ENCODE measurements around the gene CRB1. TPM values are rescaled to one million over a fixed set of nuclear protein-coding genes. Genes with fewer than 3 reads are reported as not detected.
"Not testable (repeated sequence)": the region's sequence is repeated elsewhere in the genome, so short reads cannot be mapped to it uniquely, and the experiment has no call there.

The CRB1 gene
- total RNA-seq, 2 experiments from 2014 or later, result 0.08 TPM; not detected in 1

DNA sequence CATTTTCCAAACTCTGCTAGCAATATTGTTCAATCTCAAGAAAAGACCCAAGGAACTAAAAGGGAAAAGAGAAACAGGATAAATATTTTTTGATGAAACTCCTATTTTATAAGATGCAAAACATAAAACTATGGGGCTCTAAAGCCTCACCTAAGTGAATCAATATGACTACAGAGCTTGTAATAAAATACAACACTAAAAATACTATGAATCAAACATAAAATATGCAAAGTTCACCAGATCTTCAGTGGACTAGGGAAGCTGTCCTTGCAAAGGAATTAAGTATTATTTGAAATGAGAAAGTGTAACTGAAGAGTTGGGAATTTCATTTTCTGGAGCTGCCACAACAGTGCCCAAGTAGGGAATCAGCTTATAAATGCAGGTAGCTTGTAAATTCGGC is 124.5 kb downstream of the CRB1 start:
- Mint-ChIP-seq H3K4me3 (no peak overlapping the region), H3K27ac (no peak overlapping the region), H3K36me3 (ENCODE audit: low read depth) (no peaks in the 10 kb centered on the region), H3K4me1 (ENCODE audit: low read depth) (peaks cover 18% of the 10 kb centered on the region), H3K9me3 (ENCODE audit: insufficient read depth) (no peaks in the 10 kb centered on the region), H3K27me3 (ENCODE audit: low read depth) (peaks cover 2% of the 10 kb centered on the region)
- no peak for ATAC-seq
- CTCF ChIA-PET, result interaction anchor here (1.3 to 3.4 kb wide), 5 partner anchors 8 to 49 kb away, joined by 3 to 28 read pairs (median 4); no protein-coding TSS in a partner anchor
- POLR2A ChIA-PET, result no interaction called here
- DNase-seq, result no peak

GRCh38 chr1:197393105-197393504 is 125.1 kb downstream of the CRB1 start:
- Mint-ChIP-seq H3K36me3 (ENCODE audit: low read depth) (no peaks in the 10 kb centered on the region), H3K4me1 (ENCODE audit: low read depth) (peaks cover 18% of the 10 kb centered on the region), H3K9me3 (ENCODE audit: insufficient read depth) (no peaks in the 10 kb centered on the region), H3K4me3 (no peak overlapping the region), H3K27me3 (ENCODE audit: low read depth) (peaks cover 2% of the 10 kb centered on the region), H3K27ac (no peak overlapping the region)
- CTCF ChIA-PET, result interaction anchor here (1.8 to 2.0 kb wide), 2 partner anchors 10 to 35 kb away, joined by 3 to 6 read pairs; no protein-coding TSS in a partner anchor
- DNase-seq (no peak), ATAC-seq (no peak)
- POLR2A ChIA-PET, result no interaction called here

- DNase-seq, result no peak
Measured at GRCh38 chr1:197393772-197394171, 125.7 kb downstream of the CRB1 start.

GRCh38 chr1:197394831-197395608 is 127.0 kb downstream of the CRB1 start:
- Mint-ChIP-seq H3K9me3 (ENCODE audit: insufficient read depth) (no peaks in the 10 kb centered on the region), H3K27me3 (ENCODE audit: low read depth) (peaks cover 2% of the 10 kb centered on the region), H3K36me3 (ENCODE audit: low read depth) (no peaks in the 10 kb centered on the region), H3K27ac (no peak overlapping the region), H3K4me1 (ENCODE audit: low read depth) (peaks cover 14% of the 10 kb centered on the region), H3K4me3 (no peak overlapping the region)
- ChIA-PET POLR2A (no interaction called here), CTCF (no interaction called here)
- no peak for DNase-seq
- ATAC-seq, result no peak

More at GRCh38 chr1:197393772-197394171, 125.7 kb downstream of the CRB1 start:
- no peaks in the 10 kb centered on the region for H3K9me3 Mint-ChIP-seq (ENCODE audit: insufficient read depth)
- CTCF ChIA-PET, result no interaction called here
- H3K4me1 Mint-ChIP-seq (ENCODE audit: low read depth), result peaks cover 18% of the 10 kb centered on the region
- peaks cover 2% of the 10 kb centered on the region for H3K27me3 Mint-ChIP-seq (ENCODE audit: low read depth)
- no peaks in the 10 kb centered on the region for H3K36me3 Mint-ChIP-seq (ENCODE audit: low read depth)
- H3K27ac Mint-ChIP-seq, result no peak overlapping the region
- ATAC-seq, result no peak
- no peak overlapping the region for H3K4me3 Mint-ChIP-seq
- POLR2A ChIA-PET, result no interaction called here

GRCh38 chr1:197397895-197398294 is 129.8 kb downstream of the CRB1 start:
- peaks cover 4% of the 10 kb centered on the region for H3K27me3 Mint-ChIP-seq (ENCODE audit: low read depth)
- CTCF ChIA-PET, result no interaction called here
- POLR2A ChIA-PET, result no interaction called here
- no peaks in the 10 kb centered on the region for H3K9me3 Mint-ChIP-seq (ENCODE audit: insufficient read depth)
- peaks cover 4% of the 10 kb centered on the region for H3K4me1 Mint-ChIP-seq (ENCODE audit: low read depth)
- H3K36me3 Mint-ChIP-seq (ENCODE audit: low read depth), result no peaks in the 10 kb centered on the region
- no peak for ATAC-seq
- no peak overlapping the region for H3K4me3 Mint-ChIP-seq
- H3K27ac Mint-ChIP-seq, result no peak overlapping the region
- no peak for DNase-seq

DNA sequence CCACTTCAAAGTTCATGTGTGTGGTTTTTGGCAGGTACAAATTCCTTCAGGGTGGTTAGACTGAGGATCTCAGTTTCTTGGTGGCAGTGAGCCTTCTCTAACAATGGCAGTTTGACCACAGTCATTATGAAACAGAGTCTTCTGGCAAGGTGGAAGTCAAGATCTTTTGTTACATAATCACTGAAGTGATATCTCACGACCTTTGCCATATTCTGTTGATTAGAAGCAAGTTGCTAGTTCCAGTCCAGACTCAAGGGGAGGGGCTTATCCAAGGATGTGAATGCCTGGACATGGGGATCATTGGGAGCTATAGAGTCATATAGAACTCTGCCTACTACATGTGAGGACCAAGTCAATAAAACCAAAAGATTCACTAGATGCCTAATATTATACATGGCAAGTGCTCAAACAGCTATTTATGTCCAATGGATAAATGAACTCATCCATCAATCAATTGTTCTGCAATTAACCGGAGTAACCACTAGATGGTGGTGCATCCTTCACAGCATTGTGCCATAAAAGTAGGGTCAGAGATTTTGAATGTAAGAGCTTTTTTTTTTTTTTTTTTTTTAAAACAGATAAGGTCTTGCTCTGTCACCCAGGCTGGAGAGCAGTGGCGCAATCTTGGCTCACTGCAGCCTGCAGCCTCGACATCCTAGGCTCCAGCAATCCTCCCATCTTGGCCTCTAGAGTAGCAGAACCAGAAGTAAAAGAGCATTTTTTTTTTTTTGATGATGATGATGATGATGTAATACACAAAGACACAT is 131.9 kb downstream of the CRB1 start:
- DNase-seq (peak; percentile 48), ATAC-seq (peak; percentile 55)
- Mint-ChIP-seq H3K27ac (no peak overlapping the region), H3K36me3 (ENCODE audit: low read depth) (no peaks in the 10 kb centered on the region), H3K9me3 (ENCODE audit: insufficient read depth) (no peaks in the 10 kb centered on the region), H3K4me1 (ENCODE audit: low read depth) (peaks cover 4% of the 10 kb centered on the region), H3K4me3 (no peak overlapping the region), H3K27me3 (ENCODE audit: low read depth) (peaks cover 4% of the 10 kb centered on the region)
- CTCF ChIA-PET, result interaction anchor here (0.5 to 2.5 kb wide), 16 partner anchors 9 to 1065 kb away, joined by 3 to 28 read pairs (median 3); no protein-coding TSS in a partner anchor
- POLR2A ChIA-PET, result no interaction called here

DNA sequence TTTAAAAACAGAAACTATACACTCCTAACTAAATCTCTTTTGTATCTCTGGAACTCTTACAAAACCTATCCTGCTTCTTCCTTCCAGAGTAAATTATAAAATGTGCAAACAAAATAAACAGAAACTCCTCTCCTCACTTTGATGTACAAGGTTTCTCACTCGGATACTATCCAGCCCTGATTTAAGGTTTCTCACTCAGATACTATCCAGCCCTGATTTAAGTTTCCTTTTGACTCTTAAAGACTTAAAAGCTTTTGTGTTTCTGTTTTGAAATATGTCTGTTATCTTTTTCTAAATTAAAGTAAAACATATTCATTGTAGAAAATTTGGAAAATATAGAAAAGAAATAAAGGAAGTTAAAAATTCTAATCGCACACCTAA is 132.5 kb downstream of the CRB1 start:
- DNase-seq, result no peak
- POLR2A ChIA-PET, result no interaction called here
- Mint-ChIP-seq H3K27ac (no peak overlapping the region), H3K27me3 (ENCODE audit: low read depth) (peaks cover 4% of the 10 kb centered on the region), H3K4me1 (ENCODE audit: low read depth) (peaks cover 4% of the 10 kb centered on the region), H3K36me3 (ENCODE audit: low read depth) (no peaks in the 10 kb centered on the region), H3K4me3 (no peak overlapping the region), H3K9me3 (ENCODE audit: insufficient read depth) (no peaks in the 10 kb centered on the region)
- no peak for ATAC-seq
- CTCF ChIA-PET, result interaction anchor here (0.5 to 2.5 kb wide), 12 partner anchors 10 to 1064 kb away, joined by 3 to 28 read pairs (median 3); no protein-coding TSS in a partner anchor

DNA sequence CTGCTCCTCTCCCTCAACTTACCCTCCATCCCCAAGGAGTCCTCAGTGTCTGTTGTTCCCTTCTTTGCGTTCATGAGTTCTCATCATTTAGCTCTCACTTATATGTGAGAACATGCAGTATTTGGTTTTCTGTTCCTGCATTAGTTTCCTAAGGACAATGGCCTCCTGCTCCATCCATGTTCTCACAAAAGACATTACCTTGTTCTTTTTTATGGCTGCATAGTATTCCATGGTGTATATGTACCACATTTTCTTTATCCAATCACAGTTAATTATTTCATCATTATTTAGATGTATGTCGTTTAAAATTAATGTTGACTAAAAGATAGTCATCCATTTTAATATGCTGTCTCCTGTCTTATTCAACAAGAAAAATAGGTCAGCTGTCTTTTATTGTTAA is 134.1 kb downstream of the CRB1 start:
- Mint-ChIP-seq H3K9me3 (ENCODE audit: insufficient read depth) (no peaks in the 10 kb centered on the region), H3K27me3 (ENCODE audit: low read depth) (peaks cover 2% of the 10 kb centered on the region), H3K4me1 (ENCODE audit: low read depth) (peaks cover 4% of the 10 kb centered on the region), H3K27ac (no peak overlapping the region), H3K4me3 (no peak overlapping the region), H3K36me3 (ENCODE audit: low read depth) (no peaks in the 10 kb centered on the region)
- no peak for DNase-seq
- no peak for ATAC-seq
- ChIA-PET POLR2A (no interaction called here), CTCF (interaction anchor here (1.1 kb wide), 1 partner anchor 37 kb away, joined by 3 read pairs; no protein-coding TSS in a partner anchor)

DNA sequence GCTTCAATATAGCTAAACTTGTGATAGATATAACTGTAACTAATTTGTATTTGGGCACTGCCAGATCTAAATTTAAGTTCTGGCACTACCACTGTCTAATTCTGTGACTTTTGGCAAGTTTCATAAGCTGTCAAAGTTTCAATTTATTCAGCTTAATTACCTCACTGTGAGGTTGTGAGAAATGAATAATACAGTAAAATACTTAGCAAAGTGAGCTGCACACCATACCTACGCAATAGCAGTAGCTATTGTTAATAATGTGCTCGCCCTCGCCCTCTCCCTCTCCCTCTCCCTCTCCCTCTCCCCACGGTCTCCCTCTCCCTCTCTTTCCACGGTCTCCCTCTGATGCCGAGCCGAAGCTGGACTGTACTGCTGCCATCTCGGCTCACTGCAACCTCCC is 136.7 kb downstream of the CRB1 start:
- H3K4me1 Mint-ChIP-seq (ENCODE audit: low read depth); ATAC-seq; H3K4me3 Mint-ChIP-seq; DNase-seq; H3K27me3 Mint-ChIP-seq (ENCODE audit: low read depth); H3K36me3 Mint-ChIP-seq (ENCODE audit: low read depth); H3K9me3 Mint-ChIP-seq (ENCODE audit: insufficient read depth); CTCF ChIA-PET; H3K27ac Mint-ChIP-seq; POLR2A ChIA-PET: not testable (repeated sequence)

- H3K36me3 Mint-ChIP-seq (ENCODE audit: low read depth); H3K9me3 Mint-ChIP-seq (ENCODE audit: insufficient read depth); H3K27ac Mint-ChIP-seq; H3K4me1 Mint-ChIP-seq (ENCODE audit: low read depth); ATAC-seq; H3K4me3 Mint-ChIP-seq; H3K27me3 Mint-ChIP-seq (ENCODE audit: low read depth); DNase-seq; CTCF ChIA-PET; POLR2A ChIA-PET: not testable (repeated sequence)
Measured at GRCh38 chr1:197405614-197406013, 137.6 kb downstream of the CRB1 start.

DNA sequence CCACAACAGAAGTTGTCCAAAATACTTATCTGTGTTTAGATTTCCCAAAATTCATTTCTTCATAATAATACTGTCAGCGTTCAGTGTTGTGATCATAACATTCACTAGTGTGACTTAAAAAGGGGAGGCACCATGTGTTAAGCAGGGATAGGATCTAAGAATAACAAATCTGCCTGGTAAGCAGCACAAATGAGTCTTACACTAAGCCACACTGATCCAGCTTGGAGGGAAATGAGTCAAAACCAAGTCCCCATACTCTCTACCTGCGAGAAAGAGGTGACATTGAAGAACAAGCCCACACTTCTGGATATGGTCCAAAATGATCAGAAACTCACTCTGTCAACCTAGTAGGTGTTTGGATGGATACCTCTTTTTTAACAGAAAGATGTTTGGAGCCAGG is 145.5 kb downstream of the CRB1 start:
- DNase-seq, result no peak
- H3K9me3 Mint-ChIP-seq (ENCODE audit: insufficient read depth), result no peaks in the 10 kb centered on the region
- no peak for ATAC-seq
- H3K36me3 Mint-ChIP-seq (ENCODE audit: low read depth), result no peaks in the 10 kb centered on the region
- H3K27ac Mint-ChIP-seq, result no peak overlapping the region
- H3K4me3 Mint-ChIP-seq, result no peak overlapping the region
- peaks cover 2% of the 10 kb centered on the region for H3K27me3 Mint-ChIP-seq (ENCODE audit: low read depth)
- no peaks in the 10 kb centered on the region for H3K4me1 Mint-ChIP-seq (ENCODE audit: low read depth)
- ChIA-PET POLR2A (no interaction called here), CTCF (no interaction called here)

- no peak overlapping the region for H3K27ac Mint-ChIP-seq
- no peaks in the 10 kb centered on the region for H3K36me3 Mint-ChIP-seq (ENCODE audit: low read depth)
- ATAC-seq (no peak), DNase-seq (no peak)
- ChIA-PET CTCF (no interaction called here), POLR2A (no interaction called here)
- no peaks in the 10 kb centered on the region for H3K4me1 Mint-ChIP-seq (ENCODE audit: low read depth)
- H3K4me3 Mint-ChIP-seq, result no peak overlapping the region
- H3K27me3 Mint-ChIP-seq (ENCODE audit: low read depth), result peaks cover 2% of the 10 kb centered on the region
- H3K9me3 Mint-ChIP-seq (ENCODE audit: insufficient read depth), result no peaks in the 10 kb centered on the region
Measured at GRCh38 chr1:197415221-197415620, 147.2 kb downstream of the CRB1 start.

Measured in activated CD8-positive, alpha-beta T cell treated with anti-CD3 and anti-CD28 coated beads, Interleukin-2, amount 10 ng/mL, durations not matched to agents 7 days and 5 days (primary cell).